GM18498 (cell line): ENCODE measurements around the gene ZFYVE28.

ENCODE experiments used
- ATAC-seq: cut with Tn5 transposase; IDR thresholded peaks from one replicate; pipeline ENCODE4 v1.9.1; 2021; ENCODE audit warnings: mild to moderate bottlenecking, moderate library complexity; ENCODE audit not compliant: unreplicated experiment

Gene ZFYVE28

GRCh38 chr4:2264481-2265041, 153.9 kb downstream of the ZFYVE28 start:
- no peak for ATAC-seq

DNA sequence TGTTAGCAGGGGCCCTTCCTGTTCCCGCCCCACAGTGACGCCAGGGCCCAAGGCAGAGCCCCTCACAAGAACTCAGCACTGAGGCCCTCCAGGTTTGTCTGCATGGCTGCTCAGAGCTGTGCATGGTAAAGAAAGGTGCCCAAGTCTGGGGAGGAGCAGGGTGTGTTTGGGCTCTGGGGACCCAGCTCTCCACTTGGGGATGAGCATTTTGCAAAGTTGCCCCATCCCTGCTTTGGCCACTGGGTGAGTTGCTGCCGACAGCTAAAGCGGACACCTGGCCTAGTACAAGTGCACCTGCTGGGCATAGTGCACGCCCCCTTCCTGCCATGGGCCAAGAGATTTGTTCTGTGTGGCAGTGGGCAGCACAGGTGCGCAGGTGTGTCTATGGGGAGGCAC, 154.5 kb downstream of the ZFYVE28 start:
- no peak for ATAC-seq

GRCh38 chr4:2262944-2263250, 155.5 kb downstream of the ZFYVE28 start:
- ATAC-seq = no peak

- ATAC-seq = peak; percentile 89
Observed at GRCh38 chr4:2262145-2262943, 156.1 kb downstream of the ZFYVE28 start.

- ATAC-seq = peak; percentile 6
Observed at GRCh38 chr4:2261853-2262144, 156.6 kb downstream of the ZFYVE28 start, which contains the start of gene MXD4. Gene MXD4, minus strand, starts transcription at chr4:2262109. Its CDS starts 129 bp downstream, at chr4:2261980.

- ATAC-seq = peak; percentile 29
Observed at GRCh38 chr4:2261110-2261852, 157.2 kb downstream of the ZFYVE28 start.

- no peak for ATAC-seq
Observed at GRCh38 chr4:2260344-2261109, 157.9 kb downstream of the ZFYVE28 start.

- ATAC-seq = no peak
Observed at GRCh38 chr4:2259541-2260343, 158.7 kb downstream of the ZFYVE28 start.

DNA sequence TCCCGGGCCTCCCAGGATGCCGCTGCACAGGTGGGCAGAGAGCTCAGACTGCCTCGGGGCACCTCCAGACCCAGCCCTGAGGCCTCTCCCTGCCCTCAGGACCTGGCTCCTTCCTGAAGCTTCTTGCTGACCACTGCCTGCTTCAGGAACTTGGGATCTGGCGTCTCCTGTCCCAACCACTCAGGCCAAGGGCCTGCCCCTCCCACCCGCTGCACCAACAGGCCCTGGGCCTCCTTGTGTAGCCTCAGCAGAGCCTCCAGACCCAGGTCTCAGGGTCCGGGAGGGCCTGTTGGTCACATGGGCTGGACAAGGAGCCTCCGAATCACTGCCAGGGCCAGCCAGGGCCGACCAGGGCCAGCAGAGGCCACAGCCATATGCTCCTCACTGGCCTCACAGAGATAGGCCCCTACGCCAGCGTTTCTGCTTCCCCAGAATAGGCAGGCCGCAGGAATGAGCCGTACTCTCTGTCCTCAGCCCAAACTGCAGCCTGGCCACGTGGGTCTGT, 159.4 kb downstream of the ZFYVE28 start:
- ATAC-seq = no peak

DNA sequence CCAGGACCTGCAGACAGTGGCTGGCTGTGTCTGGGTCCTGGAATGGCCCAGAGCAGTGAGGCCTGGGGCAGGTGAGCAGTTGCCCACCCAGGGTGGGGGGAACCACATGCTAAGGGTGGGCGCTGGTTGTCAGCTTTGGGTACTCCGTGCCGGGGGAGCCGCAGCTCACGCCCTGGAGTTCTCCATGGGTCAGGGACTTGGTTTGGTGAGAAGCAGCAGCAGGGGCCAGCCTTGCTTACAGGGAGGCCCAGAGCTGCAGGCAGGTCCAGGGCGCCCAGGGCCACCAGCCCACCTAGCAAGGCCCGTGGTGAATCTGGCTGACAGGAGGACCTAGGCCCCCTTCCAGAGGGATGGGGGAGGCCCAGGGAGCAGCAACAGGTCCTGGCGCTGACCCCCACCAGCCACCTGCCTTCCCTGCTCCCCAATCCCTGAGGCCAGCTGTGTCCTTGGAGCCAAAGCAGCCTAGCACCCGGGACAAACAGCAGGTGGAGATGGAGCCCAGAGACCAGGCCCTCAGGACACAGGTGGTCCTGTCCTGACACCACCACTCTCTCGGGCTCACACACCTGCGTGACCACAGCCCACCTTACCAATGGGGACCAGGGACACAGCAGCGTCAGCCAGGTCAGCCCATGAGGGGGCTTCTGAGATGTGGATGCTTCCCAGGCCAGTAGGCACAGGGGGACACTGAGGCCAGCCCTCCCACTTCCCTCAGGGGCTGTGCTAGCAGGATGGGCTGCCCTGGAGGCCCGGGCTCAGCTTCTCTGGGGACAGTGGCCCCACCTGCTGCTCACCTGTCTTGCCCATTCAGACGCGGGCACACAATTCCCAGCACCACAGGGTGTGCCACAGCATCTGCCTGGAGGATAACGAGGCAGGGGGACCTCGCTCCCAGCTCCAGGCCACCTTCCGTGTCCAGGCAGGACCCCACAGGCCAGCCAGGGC, 160.1 kb downstream of the ZFYVE28 start:
- no peak for ATAC-seq

DNA sequence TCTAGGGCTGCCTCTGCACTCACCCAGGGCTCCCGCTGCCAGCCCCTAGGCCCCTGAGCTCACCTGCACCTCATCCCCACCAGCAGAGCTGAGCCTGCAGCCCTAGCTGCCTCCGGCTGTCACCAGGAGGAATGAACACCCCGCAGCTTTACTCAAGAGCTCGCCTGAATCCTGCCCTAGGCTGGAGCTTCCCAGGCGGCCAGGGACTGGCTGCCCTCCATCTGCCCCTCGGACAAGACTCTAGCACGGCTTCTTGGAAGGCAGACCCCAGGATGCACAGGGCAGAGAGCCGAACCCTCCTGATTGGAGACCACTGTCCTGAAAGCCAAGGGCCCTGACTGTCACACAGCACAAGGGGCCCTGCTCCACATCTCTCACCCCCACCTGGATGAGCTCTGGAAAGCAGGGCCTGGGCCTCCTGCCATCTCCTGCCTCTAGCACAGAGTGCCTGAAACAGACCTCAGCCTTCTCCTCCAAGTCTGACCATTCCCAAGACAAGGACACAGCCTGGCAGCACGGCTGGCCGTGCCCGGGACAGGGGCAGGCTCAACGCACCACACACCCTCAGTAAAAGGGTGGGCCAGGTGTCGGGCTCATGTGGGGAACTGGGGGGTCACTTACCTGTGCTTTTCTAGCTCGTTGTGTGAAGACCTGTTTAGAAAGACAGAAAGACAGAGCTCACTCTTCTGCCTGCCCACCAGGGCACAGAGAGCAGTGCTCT, 160.9 kb downstream of the ZFYVE28 start:
- no peak for ATAC-seq

DNA sequence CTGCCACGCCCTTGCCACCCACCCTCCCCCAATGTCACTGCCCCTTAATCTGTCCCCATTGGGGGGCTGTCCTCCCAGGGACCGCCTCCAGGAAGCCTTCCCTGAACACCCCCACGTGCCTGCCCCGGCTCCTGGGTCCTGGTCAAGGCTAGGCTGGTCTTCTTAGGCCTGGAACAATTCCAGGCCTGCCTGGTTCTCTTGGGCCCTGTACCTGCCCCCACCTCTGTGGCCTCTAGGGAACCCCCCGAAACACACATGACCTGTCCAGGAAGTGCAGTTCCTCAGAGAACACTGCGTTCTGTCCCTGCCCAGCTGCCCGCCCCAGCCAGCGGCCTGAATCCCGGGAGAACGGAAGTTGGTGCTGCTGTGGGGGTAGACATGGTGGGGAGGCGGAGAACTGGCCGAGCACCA, 161.7 kb downstream of the ZFYVE28 start:
- no peak for ATAC-seq

DNA sequence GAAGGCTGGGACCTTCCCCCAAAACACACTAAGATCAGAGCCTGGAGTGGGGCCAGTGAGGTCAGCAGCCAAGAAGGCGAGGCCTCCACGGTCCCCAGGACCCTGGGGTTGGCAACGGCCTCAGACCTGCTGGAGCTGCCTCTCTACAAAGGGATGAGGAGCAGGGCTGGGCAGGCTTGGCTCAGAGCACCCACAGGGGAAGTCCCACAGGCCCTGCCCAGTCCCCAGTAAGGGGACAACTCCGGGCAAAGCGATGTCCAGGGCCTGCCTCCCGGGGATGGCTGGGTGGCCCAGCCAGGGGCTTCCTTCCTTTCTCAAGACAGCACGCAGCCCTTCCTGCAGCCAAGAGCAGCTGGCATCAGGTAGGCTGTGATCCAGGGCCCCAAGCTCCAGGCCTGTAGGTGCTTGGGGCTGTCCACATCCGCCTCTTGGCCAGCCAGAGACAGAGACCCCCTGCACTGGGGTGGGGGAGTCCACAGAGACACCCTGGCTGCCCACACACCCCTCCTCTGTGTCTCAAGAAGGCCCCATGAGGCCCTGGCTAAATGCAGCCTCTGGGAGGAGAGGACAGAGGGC, 162.2 kb downstream of the ZFYVE28 start:
- no peak for ATAC-seq

DNA sequence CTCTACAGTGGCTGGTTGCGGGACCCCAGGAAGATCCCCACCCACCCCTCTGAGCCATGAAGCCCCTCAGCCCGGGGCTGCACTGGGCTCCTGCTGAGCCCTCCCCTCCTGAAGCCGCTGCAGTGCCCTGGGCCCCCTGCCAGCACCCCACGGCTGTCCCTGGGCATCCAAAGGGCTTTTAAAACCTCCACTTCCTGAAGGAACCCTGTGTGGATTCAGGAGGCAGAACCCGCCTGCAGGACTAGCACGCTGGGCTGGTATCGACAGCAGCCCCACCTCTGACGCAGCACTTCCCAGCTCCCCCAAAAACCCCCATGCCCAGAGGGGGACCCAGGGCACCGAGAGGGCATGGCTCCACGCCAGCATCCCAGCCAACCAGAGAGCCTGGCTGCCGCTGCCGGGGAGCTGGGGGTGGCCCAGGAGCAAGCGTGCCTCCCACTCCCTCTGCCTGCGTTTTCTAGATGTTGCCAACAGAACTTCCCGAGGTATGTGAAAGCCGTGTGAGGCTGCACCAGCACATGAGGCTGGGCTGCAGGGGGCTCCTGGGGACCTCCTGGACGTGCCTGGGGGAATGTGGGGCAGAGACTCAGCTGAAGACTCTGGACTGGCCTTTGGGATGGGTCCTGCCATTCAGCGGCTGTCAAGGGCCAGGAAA, 162.8 kb downstream of the ZFYVE28 start:
- no peak for ATAC-seq

GRCh38 chr4:2254665-2255500, 163.6 kb downstream of the ZFYVE28 start:
- ATAC-seq = no peak

- ATAC-seq = no peak
Observed at GRCh38 chr4:2253160-2254084, 165.0 kb downstream of the ZFYVE28 start.
